Naive thymus-derived CD8-positive, alpha-beta T cell (primary cell): ENCODE results near the gene CELF3. TPM values are rescaled to one million over a fixed set of nuclear protein-coding genes. Genes with fewer than 3 reads are reported as not detected.

Source experiments
- ATAC-seq, 2 donors: fragments of 150-1000 bp; cut with Tn5 transposase in 1 of 2; sonication (Bioruptor Pico), chemical (Tn5 transposase) in 1 of 2; 1 replicate in 1 of 2; 2 replicates in 1 of 2; pipeline ENCODE4 v1.10.0; 2021; ENCODE audit warnings: mild to moderate bottlenecking in 2 of 2, moderate library complexity in 2 of 2
- POLR2A ChIA-PET: fragments of 350-600 bp; sonication (Branson Sonifier 250); formaldehyde crosslinking; loops from one replicate; lab custom pipeline; 2021; ENCODE audit warnings: antibody characterized with exemption; lab: Charles Lee
- DNase-seq, 10 donors: peaks; one replicate each; pipeline versions ENCODE4 v3.0.0 to v3.0.0-alpha.2; 2020 to 2022
- H3K27ac Mint-ChIP-seq, 10 donors: one replicate each; pipeline ENCODE4 v1.8.0; 2020 to 2022; ENCODE audit warnings: mild to moderate bottlenecking in 10 of 10, mixed read lengths in 10 of 10, moderate library complexity in 4 of 10, inconsistent platforms in 1 of 10
- H3K27me3 Mint-ChIP-seq, 5 donors: one replicate each; pipeline ENCODE4 v1.8.0; 2021 to 2022; ENCODE audit warnings: mixed read lengths in 5 of 5
- H3K36me3 Mint-ChIP-seq, 3 donors: one replicate each; pipeline ENCODE4 v1.8.0; 2020 to 2022; ENCODE audit warnings: mixed read lengths in 3 of 3, mild to moderate bottlenecking in 2 of 3, inconsistent platforms in 1 of 3
- H3K4me1 Mint-ChIP-seq, 4 donors: one replicate each; pipeline ENCODE4 v1.8.0; 2021 to 2022; ENCODE audit warnings: mixed read lengths in 4 of 4
- H3K4me3 Mint-ChIP-seq, 10 donors: one replicate each; pipeline ENCODE4 v1.8.0; 2020 to 2022; ENCODE audit warnings: mild to moderate bottlenecking in 10 of 10, mixed read lengths in 10 of 10, moderate library complexity in 6 of 10, inconsistent platforms in 1 of 10
- H3K9me3 Mint-ChIP-seq, 9 donors: one replicate each; pipeline ENCODE4 v1.8.0; 2020 to 2022; ENCODE audit warnings: mixed read lengths in 9 of 9, mild to moderate bottlenecking in 3 of 9, inconsistent platforms in 1 of 9, moderate library complexity in 1 of 9
- polyA plus RNA-seq, 3 donors: library from polyadenylated mRNA; unstranded; fragments of 300-500 nt; fragmentation: Illumina TruSeq; gene quantifications; one replicate each; pipeline ENCODE4 v1.2.3, GENCODE V29; 2021
- total RNA-seq, 8 experiments: library from RNA in 2 of 8; stranded (reverse) in 2 of 8; gene quantifications; one replicate each; pipeline ENCODE4 v1.2.3 and lab custom pipeline; 2021 to 2026

Gene CELF3
- total RNA-seq, result not detected
- not detected for polyA plus RNA-seq
- total RNA-seq (lab: John Stamatoyannopoulos, UW), result 0 reads per million in 6 experiments

DNA sequence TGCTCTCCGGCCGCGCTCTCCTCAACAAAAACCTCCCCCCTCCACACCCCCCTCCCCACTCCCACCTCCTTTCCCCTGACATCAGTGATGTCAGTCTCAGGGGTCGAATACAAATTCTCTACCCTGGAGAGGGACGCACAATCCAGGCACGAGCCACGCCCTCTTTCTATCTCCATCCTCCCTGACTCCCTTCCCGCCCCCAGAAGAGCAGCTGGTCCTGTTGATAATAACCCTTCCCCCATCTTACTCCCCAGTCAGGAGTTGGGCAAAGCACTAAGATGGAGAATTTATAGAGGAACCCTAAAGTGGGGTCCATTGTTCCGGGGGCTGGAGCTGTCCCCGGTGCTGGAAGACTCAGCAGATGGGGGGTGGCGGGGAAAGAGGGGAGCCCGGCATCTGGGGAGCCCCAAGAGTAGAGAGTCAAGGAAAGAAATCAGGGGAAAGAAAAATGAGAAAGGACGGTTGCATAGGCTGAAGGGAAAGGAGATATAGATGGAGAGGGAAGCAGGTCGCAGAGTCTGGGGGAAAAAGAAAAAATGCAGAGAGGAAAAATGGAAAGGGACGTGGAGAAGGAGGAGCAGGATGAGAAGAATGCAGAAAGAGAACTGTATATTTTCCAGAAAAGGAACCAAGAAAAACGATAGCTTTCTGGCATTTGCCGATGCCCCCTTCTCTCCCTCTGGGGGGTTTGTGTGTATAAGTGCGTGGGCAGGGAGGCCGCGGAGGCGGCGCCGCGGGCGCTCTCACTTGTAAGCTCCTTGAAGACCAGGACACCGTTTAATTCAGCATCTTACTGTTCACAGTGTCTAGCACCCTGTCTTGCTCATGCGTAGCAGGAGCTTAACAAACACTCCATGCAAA lies at the start of gene CELF3:
TSS of gene CELF3 (minus strand) at position 33 of the 861 bp plus-strand sequence. CDS start 783 bp downstream, outside the sequence.
- POLR2A ChIA-PET, result interaction anchor here (1.1 kb wide), 1 partner anchor 83 kb away, joined by 4 read pairs; no protein-coding TSS in a partner anchor
- ATAC-seq, result peak in 1 of 2 donors; percentile 42
- Mint-ChIP-seq H3K4me1 (peaks cover 22 to 37% (median 33%) of the 10 kb centered on the region in 4 donors), H3K4me3 (peak within 1 kb of the TSS in 8 of 10 donors; percentile 30 to 81 (median 54)), H3K9me3 (no peaks in the 10 kb centered on the region), H3K27ac (peak within 1 kb of the TSS in 3 of 10 donors; percentile 9 to 85 (median 81)), H3K27me3 (peaks cover 27 to 64% (median 50%) of the 10 kb centered on the region in 5 donors), H3K36me3 (peaks cover 0 to 3% (median 0%) of the 10 kb centered on the region in 3 donors)
- peak in 7 of 10 donors; percentile 23 to 53 (median 33) for DNase-seq

DNA sequence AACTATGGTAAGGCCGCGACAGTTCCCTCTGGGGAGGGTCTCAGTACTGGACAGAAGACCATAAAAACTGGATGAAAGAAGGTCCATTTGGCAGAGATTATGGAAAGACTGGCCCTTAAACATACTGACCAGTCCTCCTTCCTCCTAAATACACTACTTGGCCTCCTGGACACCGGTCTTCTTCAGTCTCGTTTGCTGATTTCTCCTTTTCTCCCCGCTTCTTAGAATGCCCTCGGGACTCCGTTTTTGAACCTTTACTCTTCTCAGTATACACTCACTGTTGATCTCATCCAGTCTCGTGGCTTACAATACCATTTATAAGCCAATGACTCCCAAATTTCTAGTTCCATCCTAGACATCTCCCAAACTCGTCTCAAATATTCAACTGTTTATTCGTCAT lies 47.4 kb upstream of the CELF3 start:
- DNase-seq (no peak), ATAC-seq (no peak)
- H3K27me3 Mint-ChIP-seq, result no peaks in the 10 kb centered on the region
- H3K4me3 Mint-ChIP-seq, result peak overlapping the region; percentile 89 to 97 (median 94)
- H3K27ac Mint-ChIP-seq, result peak overlapping the region; percentile 94 to 99 (median 96)
- peaks cover 7 to 24% (median 21%) of the 10 kb centered on the region in 4 donors for H3K4me1 Mint-ChIP-seq
- no peaks in the 10 kb centered on the region for H3K9me3 Mint-ChIP-seq
- POLR2A ChIA-PET, result interaction anchor here (0.7 to 1.9 kb wide), 6 partner anchors 26 to 351 kb away, joined by 3 to 23 read pairs (median 6); partner anchors contain the start of genes C2CD4D, TDRKH and THEM4
- peaks cover 0 to 34% (median 12%) of the 10 kb centered on the region in 3 donors for H3K36me3 Mint-ChIP-seq

DNA sequence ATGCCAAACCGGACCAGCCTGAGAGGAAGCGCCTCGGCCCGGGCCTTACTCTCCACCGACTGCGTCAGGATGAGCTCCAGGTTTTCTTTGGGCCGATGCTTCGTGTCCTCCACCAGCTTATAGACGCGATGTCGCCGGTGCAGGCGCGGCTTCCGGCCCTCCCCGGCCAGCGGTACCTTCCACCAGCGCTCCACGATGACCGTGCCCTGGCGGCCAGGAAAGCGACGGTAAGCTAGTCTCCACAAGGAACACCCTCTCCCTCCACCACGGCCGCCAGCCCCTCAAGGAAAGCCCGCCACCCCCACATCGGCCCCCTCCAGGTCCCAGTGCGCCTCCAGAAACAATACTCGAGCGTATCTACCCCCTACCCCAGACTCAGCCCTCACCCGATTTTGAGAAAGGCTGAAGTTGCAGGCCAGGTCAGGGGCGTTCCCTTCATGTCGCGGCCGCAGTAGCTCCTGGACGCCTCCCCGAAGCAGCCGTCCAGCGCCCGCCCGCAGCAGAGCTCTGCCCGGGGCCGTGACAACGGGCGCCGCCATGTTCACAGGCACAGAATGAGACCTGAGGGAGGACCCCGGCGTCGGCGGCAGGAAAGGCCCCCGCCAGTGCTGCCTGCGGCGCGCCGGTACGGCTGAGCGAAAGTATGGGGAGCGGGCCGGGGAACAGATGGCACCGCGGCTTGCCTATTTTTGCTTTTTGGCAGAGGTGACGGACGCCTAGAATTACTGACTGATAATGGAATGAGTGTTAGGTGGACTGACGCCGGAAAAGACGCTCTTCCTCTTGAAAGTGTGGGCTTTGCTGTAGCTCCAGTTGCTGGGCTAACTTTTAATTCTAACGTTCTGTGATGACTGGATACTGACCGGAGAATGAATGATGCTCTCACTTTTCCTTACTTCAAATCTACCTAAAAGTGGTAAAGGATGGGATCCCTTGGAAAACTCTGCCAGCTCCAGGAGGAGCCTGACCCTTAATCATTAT lies 46.6 kb upstream of the CELF3 start, which contains the start of gene MRPL9:
TSS of gene MRPL9 (minus strand) at position 556 of the 981 bp plus-strand sequence. CDS start at position 539, 17 bp downstream.
- Mint-ChIP-seq H3K36me3 (peaks cover 0 to 42% (median 12%) of the 10 kb centered on the region in 3 donors), H3K4me1 (peaks cover 7 to 24% (median 21%) of the 10 kb centered on the region in 4 donors), H3K4me3 (peak within 1 kb of the TSS; percentile 89 to 97 (median 94)), H3K27ac (peak within 1 kb of the TSS; percentile 94 to 99 (median 96)), H3K27me3 (no peaks in the 10 kb centered on the region), H3K9me3 (no peaks in the 10 kb centered on the region)
- ATAC-seq (peak; percentile 98 to 99), DNase-seq (peak; percentile 68 to 89 (median 82))
- POLR2A ChIA-PET, result interaction anchor here (0.6 to 1.9 kb wide), 13 partner anchors 8 to 502 kb away, joined by 3 to 23 read pairs (median 4); partner anchors contain the start of genes C2CD4D, RIIAD1, TDRKH and THEM4

DNA sequence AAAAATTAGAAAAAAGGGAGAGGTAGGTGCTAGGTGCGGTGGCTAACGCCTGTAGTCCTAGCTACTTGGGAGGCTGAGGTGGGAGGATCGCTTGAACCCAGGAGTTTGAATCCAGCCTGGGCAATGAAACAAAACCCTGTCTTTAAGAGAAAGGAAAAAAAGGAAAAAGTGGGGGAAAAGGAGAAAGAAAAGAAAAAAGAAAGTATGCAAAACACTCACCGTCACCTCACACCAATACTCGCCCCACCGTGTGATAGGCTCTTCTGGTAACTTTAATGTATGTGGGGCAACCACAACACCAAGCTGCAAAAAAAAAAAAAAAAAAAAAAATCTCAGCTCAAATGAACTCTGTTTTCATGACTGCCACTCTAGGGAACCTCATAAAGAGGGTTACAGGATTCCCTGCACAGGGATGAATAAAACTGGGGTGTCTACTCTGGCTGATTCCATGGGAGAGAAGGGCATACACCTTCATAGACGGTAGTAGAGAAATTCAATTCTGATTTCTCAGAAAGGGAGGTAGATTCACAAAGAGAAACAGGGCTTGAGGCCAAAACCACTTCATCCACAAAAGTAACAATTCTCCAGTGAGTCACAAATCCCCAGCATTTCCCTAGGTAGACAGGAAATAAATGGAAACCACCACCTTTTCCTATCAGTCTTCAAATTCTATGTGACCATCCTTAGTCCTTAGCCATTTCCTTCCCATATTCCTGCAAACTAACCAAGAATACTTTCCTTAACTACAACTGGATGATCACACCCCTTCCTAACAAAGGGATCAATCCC lies 44.2 kb upstream of the CELF3 start:
- Mint-ChIP-seq H3K27ac (peak overlapping the region in 7 of 10 donors; percentile 11 to 96 (median 67)), H3K36me3 (peaks cover 0 to 57% (median 14%) of the 10 kb centered on the region in 3 donors), H3K9me3 (no peaks in the 10 kb centered on the region), H3K4me1 (peaks cover 9 to 24% (median 21%) of the 10 kb centered on the region in 4 donors), H3K27me3 (no peaks in the 10 kb centered on the region), H3K4me3 (peak overlapping the region in 6 of 10 donors; percentile 12 to 53 (median 23))
- ATAC-seq (no peak), DNase-seq (no peak)
- POLR2A ChIA-PET, result no interaction called here

DNA sequence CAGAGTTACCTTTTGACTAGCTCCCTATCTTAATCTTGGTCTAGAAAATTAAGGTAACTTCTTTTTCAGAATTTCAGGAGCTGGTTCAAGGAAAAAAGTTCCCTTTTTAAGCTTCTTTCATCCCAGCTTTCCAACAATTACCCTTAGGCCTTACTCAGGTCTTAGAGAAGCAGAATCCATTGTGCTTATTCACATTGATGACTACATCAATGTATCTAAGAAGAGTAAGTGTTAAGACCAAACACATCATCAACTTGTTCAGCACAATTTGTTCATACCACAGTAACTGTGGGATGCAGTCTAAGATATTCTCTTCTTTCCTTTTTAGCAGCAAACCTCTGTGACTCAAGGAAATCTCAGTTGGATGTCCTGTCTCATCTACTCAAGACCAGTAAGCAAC lies 42.6 kb upstream of the CELF3 start:
- Mint-ChIP-seq H3K27me3 (no peaks in the 10 kb centered on the region), H3K4me1 (peaks cover 9 to 20% (median 18%) of the 10 kb centered on the region in 4 donors), H3K9me3 (no peaks in the 10 kb centered on the region), H3K27ac (no peak overlapping the region), H3K4me3 (no peak overlapping the region), H3K36me3 (peaks cover 0 to 57% (median 14%) of the 10 kb centered on the region in 3 donors)
- ATAC-seq, result no peak
- no peak for DNase-seq
- POLR2A ChIA-PET, result interaction anchor here (0.7 kb wide), 1 partner anchor 76 kb away, joined by 9 read pairs; no protein-coding TSS in a partner anchor

DNA sequence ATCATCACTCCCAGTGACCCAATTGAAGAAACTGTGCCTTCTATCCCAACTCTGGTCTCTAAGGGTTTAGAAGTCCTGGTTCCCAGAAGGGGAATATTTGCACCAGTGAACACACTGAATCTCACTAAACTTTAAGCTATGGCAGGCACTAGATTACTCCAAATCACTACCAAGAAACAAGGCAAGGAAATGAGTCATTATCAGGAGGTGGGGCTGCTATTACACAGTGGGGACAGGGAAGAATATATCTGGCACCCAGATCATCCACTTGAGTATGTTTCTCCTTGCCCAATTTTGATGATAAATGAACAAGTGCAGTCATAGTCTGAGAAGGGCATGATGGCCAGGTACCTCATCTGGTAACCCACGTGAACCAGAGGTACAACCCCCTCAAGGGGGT lies 39.7 kb upstream of the CELF3 start:
- Mint-ChIP-seq H3K4me1 (peaks cover 0 to 2% (median 1%) of the 10 kb centered on the region in 4 donors), H3K27ac (peak overlapping the region in 3 of 10 donors; percentile 58 to 79 (median 74)), H3K9me3 (no peaks in the 10 kb centered on the region), H3K27me3 (peaks cover 0 to 5% (median 2%) of the 10 kb centered on the region in 5 donors), H3K36me3 (peaks cover 0 to 45% (median 10%) of the 10 kb centered on the region in 3 donors), H3K4me3 (no peak overlapping the region)
- DNase-seq, result no peak
- POLR2A ChIA-PET, result no interaction called here
- no peak for ATAC-seq

DNA sequence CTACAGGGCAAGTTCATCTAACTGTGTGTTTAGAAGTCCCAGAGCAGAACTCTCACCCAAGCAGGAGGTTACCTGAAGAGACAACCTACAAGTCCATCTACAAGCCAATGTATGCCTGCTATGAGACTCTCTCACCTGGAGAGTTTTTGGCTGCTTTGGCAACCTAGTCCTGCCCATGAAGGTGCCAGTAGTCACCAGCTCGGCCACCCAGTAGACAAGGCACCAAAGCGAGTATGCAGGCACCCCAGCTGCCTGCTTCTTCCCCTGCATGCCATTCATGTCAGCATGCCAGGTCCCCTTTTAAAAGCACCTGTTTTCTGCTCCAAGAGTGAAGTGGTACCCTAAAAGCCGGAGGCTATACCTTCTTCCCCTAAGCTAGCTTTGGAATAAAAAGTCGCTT lies 24.9 kb upstream of the CELF3 start:
- peaks cover 0 to 17% (median 0%) of the 10 kb centered on the region in 5 donors for H3K27me3 Mint-ChIP-seq
- no peaks in the 10 kb centered on the region for H3K4me1 Mint-ChIP-seq
- H3K9me3 Mint-ChIP-seq, result peaks cover 0 to 21% (median 10%) of the 10 kb centered on the region in 9 donors
- no peak overlapping the region for H3K4me3 Mint-ChIP-seq
- ATAC-seq, result no peak
- H3K36me3 Mint-ChIP-seq, result peaks cover 0 to 5% (median 5%) of the 10 kb centered on the region in 3 donors
- DNase-seq, result no peak
- peak overlapping the region in 1 of 10 donors; percentile 35 for H3K27ac Mint-ChIP-seq
- POLR2A ChIA-PET, result no interaction called here

DNA sequence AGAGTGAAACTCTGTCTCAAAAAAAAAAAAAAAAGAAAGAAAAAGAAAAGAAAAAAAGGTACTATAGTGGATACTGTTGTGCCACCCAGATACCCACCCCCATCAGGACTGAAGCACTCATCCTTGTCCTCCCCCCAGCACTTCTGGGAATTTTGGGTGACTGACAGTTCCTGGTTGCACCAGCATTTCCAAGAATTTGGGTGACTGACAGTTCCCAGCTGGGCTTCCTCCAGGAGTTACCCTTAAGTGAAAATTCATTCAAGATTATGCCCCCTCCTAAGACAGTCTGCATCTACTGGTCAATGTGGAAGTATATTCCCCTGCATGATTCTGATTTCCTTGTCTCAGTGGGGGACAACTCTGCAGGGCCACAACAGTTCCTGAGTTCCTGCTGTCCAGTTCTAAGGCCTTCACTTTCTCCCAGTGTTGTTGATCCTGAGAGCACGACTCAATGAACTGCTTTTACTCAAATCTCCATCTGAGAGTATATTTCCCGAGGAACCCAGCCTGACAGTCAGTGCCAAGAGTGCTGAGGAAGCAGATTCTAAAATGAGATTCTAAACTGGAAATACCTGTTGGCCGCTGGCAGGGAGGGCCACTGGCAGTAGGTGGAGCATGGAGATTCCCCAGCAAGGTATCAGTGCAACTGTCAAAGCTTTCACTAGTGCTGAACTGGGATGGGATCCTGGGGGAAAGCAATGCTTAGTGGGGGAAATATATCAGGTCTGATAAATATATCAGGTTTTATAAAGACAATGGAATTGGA lies 23.2 kb upstream of the CELF3 start:
- DNase-seq, result no peak
- peaks cover 0 to 10% (median 2%) of the 10 kb centered on the region in 5 donors for H3K27me3 Mint-ChIP-seq
- H3K9me3 Mint-ChIP-seq, result peaks cover 0 to 22% (median 10%) of the 10 kb centered on the region in 9 donors
- POLR2A ChIA-PET, result interaction anchor here (0.7 kb wide), 1 partner anchor 203 kb away, joined by 3 read pairs; no protein-coding TSS in a partner anchor
- no peak for ATAC-seq
- peak overlapping the region in 1 of 10 donors; percentile 17 for H3K27ac Mint-ChIP-seq
- no peak overlapping the region for H3K4me3 Mint-ChIP-seq
- H3K36me3 Mint-ChIP-seq, result peaks cover 0 to 6% (median 5%) of the 10 kb centered on the region in 3 donors
- H3K4me1 Mint-ChIP-seq, result peaks cover 0 to 2% (median 0%) of the 10 kb centered on the region in 4 donors

DNA sequence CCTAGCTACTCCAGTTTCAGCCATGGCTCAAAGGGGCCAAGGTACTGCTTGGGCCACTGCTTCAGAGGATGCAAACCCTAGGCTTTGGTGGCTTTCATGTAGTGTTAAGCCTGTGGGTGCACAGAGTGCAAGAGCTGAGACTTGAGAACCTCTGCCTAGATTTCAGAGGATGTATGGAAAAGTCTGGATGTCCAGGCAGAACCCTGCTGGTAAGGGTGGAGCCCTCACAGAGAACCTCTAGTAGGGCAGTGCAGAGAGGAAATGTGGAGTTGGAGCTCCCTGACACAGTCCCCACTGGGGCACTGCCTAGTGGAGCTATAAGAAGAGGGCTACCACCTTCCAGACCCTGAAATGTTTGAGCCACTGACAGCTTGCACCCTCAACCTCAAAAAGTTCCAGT lies 20.9 kb upstream of the CELF3 start:
- H3K4me3 Mint-ChIP-seq, result no peak overlapping the region
- DNase-seq (no peak), ATAC-seq (no peak)
- no peak overlapping the region for H3K27ac Mint-ChIP-seq
- peaks cover 0 to 22% (median 10%) of the 10 kb centered on the region in 9 donors for H3K9me3 Mint-ChIP-seq
- POLR2A ChIA-PET, result no interaction called here
- H3K36me3 Mint-ChIP-seq, result peaks cover 0 to 6% (median 5%) of the 10 kb centered on the region in 3 donors
- peaks cover 5 to 15% (median 10%) of the 10 kb centered on the region in 5 donors for H3K27me3 Mint-ChIP-seq
- H3K4me1 Mint-ChIP-seq, result peaks cover 0 to 2% (median 0%) of the 10 kb centered on the region in 4 donors

DNA sequence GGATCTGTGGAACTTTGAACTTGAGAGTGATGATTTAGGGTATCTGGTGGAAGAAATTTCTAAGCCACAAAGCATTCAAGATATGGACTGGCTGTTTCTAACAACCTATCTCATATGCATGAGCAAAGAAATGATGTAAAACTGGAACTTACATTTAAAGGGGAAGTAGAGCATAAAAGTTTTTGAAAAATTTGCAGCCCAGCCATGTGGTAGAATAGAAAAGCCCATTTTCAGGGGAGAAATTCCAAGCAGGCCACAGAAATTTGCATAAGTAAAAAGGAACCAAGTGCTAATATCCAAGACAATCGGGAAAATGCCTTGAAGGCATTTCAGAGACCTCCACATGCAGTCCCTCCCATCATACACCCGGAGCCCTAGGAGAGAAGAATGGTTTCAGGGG lies 20.4 kb upstream of the CELF3 start:
- ATAC-seq, result no peak
- Mint-ChIP-seq H3K36me3 (peaks cover 0 to 6% (median 5%) of the 10 kb centered on the region in 3 donors), H3K27me3 (peaks cover 5 to 19% (median 13%) of the 10 kb centered on the region in 5 donors), H3K9me3 (peaks cover 0 to 22% (median 10%) of the 10 kb centered on the region in 9 donors), H3K27ac (no peak overlapping the region), H3K4me3 (no peak overlapping the region), H3K4me1 (peaks cover 0 to 2% (median 0%) of the 10 kb centered on the region in 4 donors)
- no peak for DNase-seq
- POLR2A ChIA-PET, result no interaction called here
